Lung (tissue), 12 donors: ENCODE data around the gene C4orf17. TPM values are rescaled to one million over a fixed set of nuclear protein-coding genes. Genes with fewer than 3 reads are reported as not detected.

Source experiments
- ATAC-seq: fragments of 200-7000 bp; cut with Tn5 transposase; one replicate; pipeline ENCODE4 v1.9.1; 2020; ENCODE audit warnings: moderate number of reproducible peaks; ENCODE audit not compliant: insufficient read depth, low FRiP score
- DNase-seq, 3 donors: peaks; one replicate each; pipeline ENCODE4 v3.0.0-alpha.2; 2013 to 2017
- H3K27ac ChIP-seq, 2 donors: one replicate each; pipeline ENCODE4 v1.5.1; 2013; ENCODE audit warnings: mild to moderate bottlenecking in 2 of 2, moderate library complexity in 2 of 2, control low read depth in 1 of 2, inconsistent platforms in 1 of 2, low read depth in 1 of 2, low read length in 1 of 2
- H3K27me3 ChIP-seq, 3 donors: one replicate each; pipeline ENCODE4 v1.5.1; 2013; ENCODE audit warnings: low read length in 2 of 3; ENCODE audit not compliant: control insufficient read depth in 3 of 3, insufficient read depth in 3 of 3
- H3K36me3 ChIP-seq, 4 donors: one replicate each; pipeline ENCODE4 v1.5.1; 2013; ENCODE audit warnings: low read length in 4 of 4, mild to moderate bottlenecking in 1 of 4, moderate library complexity in 1 of 4; ENCODE audit not compliant: control insufficient read depth in 4 of 4, insufficient read depth in 4 of 4
- H3K4me1 ChIP-seq, 5 donors: one replicate each; pipeline ENCODE4 v1.5.1; 2013; ENCODE audit warnings: low read length in 5 of 5, mild to moderate bottlenecking in 2 of 5, moderate library complexity in 1 of 5; ENCODE audit not compliant: control insufficient read depth in 5 of 5, insufficient read depth in 5 of 5
- H3K4me3 ChIP-seq: one replicate; pipeline ENCODE4 v1.5.1; 2013; ENCODE audit warnings: mild to moderate bottlenecking, control low read depth, moderate library complexity
- H3K9ac ChIP-seq, 2 donors: one replicate each; pipeline ENCODE4 v1.5.1; 2013; ENCODE audit warnings: low read length in 2 of 2, control low read depth in 1 of 2; ENCODE audit not compliant: insufficient read depth in 1 of 2
- H3K9me3 ChIP-seq, 4 donors: one replicate each; pipeline ENCODE4 v1.5.1; 2013; ENCODE audit warnings: low read length in 3 of 4, mild to moderate bottlenecking in 1 of 4, moderate library complexity in 1 of 4; ENCODE audit not compliant: control insufficient read depth in 4 of 4, insufficient read depth in 3 of 4
- WGBS, 2 donors: extraction: QIAGEN DNeasy Blood & Tissue Kit; methylation state at CpG; one replicate each; pipeline ENCODE4 v1.1.7; 2013; 5-methylcytosine and 5-hydroxymethylcytosine counted together
- polyA plus RNA-seq, 2 donors: library from polyadenylated mRNA; stranded (reverse); fragments of 200-250 nt; gene quantifications; one replicate each; pipeline ENCODE4 v1.2.1, GENCODE V29; 2013
- total RNA-seq, 2 donors: library from RNA; depleted of rRNA in 1 of 2; stranded (reverse); fragments of >200 nt in 1 of 2; gene quantifications; one replicate each; pipeline ENCODE4 v1.2.1, GENCODE V29; 2014 to 2021
- TF ChIP-seq, protein P1 (sequence below): IDR thresholded peaks from 2 replicates; pipeline ENCODE4 v1.5.1; 2012; ENCODE audit warnings: mild to moderate bottlenecking; ENCODE audit errors: control extremely low read depth, extremely low read depth
- donor health status: control.
- donor health status: control.
- donor health status: Bipolar disorder and iron deficiency.
- donor health status: healthy.
- donor health status: DM: yes; HTN: yes; CAD: no.

C4orf17 gene
- total and polyA plus RNA-seq, 4 donors, result not detected

DNA sequence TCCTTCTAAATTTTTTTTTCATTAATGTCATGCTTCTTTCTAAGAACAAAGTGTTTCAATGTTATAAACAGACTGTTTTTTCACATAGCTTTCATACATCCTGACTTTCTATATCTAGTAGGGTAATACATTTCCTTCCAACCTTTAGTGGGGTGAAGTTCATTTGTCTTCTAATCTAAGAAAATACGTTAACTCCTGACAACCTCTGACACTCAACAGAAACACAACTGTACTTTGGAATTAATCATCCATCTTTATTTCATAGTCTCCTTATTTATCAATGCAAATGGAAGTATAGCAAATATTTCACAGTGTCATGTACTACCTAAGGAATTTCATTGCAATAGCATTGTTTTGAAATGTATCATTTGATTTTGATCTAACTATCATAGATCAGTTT, 61.1 kb downstream of the C4orf17 start:
- Histone ChIP-seq H3K27me3 (no peaks in the 10 kb centered on the region), H3K36me3 (no peaks in the 10 kb centered on the region), H3K4me3 (no peak overlapping the region), H3K9me3 (no peaks in the 10 kb centered on the region), H3K4me1 (no peaks in the 10 kb centered on the region), H3K27ac (no peak overlapping the region), H3K9ac (no peak overlapping the region)
- TF ChIP-seq, protein P1, sequence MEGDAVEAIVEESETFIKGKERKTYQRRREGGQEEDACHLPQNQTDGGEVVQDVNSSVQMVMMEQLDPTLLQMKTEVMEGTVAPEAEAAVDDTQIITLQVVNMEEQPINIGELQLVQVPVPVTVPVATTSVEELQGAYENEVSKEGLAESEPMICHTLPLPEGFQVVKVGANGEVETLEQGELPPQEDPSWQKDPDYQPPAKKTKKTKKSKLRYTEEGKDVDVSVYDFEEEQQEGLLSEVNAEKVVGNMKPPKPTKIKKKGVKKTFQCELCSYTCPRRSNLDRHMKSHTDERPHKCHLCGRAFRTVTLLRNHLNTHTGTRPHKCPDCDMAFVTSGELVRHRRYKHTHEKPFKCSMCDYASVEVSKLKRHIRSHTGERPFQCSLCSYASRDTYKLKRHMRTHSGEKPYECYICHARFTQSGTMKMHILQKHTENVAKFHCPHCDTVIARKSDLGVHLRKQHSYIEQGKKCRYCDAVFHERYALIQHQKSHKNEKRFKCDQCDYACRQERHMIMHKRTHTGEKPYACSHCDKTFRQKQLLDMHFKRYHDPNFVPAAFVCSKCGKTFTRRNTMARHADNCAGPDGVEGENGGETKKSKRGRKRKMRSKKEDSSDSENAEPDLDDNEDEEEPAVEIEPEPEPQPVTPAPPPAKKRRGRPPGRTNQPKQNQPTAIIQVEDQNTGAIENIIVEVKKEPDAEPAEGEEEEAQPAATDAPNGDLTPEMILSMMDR, result no peak
- DNase-seq (no peak), ATAC-seq (no peak)
- WGBS, 2 donors, result 39 to 50% methylated on average over 1 of the region's 1 CpG

DNA sequence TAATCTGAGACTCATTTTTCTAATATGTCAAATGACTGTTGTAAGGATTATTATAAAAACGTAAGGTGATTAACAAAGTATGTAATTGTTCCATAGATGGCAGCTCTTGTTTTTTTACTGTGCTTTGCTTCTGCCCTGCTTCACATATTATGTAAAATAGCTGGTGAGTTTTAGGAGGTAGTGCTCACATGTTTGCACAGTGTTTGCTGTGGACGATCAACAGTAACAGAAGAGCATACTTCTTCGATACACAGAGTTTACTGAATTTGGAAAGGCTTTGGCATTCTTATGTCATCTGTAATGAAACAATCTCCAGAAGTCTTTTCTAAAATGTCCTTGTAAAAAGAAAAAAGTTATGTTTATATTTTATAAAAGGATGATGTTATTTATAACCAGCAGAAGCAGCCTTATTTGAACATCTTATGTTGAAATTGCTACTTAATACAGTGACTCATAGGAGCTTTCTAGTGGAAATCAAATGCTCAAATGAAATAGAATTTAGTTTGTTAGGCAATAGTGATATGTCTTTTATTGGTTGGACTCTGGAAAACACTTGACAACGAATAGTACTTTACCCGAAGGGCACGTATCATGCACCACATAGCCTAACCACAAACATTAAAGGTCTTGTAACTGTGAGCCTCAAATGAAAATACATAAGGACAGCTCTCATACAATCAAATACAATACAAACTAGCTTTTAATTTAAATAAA, 61.9 kb downstream of the C4orf17 start:
- WGBS, 2 donors, result 62 to 77% methylated on average over 6 of the region's 6 CpGs
- Histone ChIP-seq H3K36me3 (no peaks in the 10 kb centered on the region), H3K27me3 (no peaks in the 10 kb centered on the region), H3K9me3 (no peaks in the 10 kb centered on the region), H3K4me1 (no peaks in the 10 kb centered on the region), H3K9ac (no peak overlapping the region), H3K4me3 (no peak overlapping the region), H3K27ac (no peak overlapping the region)
- DNase-seq (no peak), ATAC-seq (no peak)
- TF ChIP-seq, protein P1, result no peak

DNA sequence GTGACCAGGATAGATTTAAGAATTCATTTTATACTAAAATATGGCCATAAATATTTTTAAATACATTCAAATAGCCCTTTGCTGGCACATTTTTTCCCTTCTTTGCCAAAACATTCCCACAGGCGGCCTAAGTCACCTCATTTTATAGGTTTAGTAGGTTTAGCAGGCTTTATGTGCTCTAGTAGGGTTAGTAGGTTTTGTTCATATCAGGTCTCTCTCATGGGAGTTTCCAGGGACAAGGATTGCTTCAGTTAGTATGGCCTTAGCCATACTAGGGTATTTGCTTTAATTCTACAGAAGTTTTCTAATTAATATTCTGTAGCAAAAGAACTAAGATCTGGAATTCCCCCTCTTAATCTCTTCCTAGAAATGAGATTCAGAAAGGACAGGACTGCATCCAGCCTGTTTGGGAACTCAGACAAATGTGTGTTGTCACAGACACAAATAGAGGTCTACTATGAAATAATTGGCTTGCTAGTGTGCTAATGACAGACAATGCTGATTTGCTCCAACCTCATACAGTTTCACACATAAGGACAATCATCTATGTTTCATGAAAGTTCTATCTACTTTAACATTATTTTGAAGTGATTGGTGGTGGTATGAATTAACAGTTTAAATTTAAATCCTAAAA, 63.0 kb downstream of the C4orf17 start:
- Histone ChIP-seq H3K4me3 (no peak overlapping the region), H3K27me3 (no peaks in the 10 kb centered on the region), H3K36me3 (no peaks in the 10 kb centered on the region), H3K9me3 (no peaks in the 10 kb centered on the region), H3K4me1 (no peaks in the 10 kb centered on the region), H3K9ac (no peak overlapping the region), H3K27ac (no peak overlapping the region)
- ATAC-seq (no peak), DNase-seq (no peak)
- TF ChIP-seq, protein P1, result no peak
- WGBS, 2 donors, result 81 to 84% methylated on average over 1 of the region's 1 CpG
